Kidney epithelial cell (primary cell): ENCODE results near the gene MID1. TPM values are rescaled to one million over a fixed set of nuclear protein-coding genes. Genes with fewer than 3 reads are reported as not detected.
"Not testable (repeated sequence)": the region's sequence is repeated elsewhere in the genome, so short reads cannot be mapped to it uniquely, and the experiment has no call there.

ENCODE experiments used
- DNase-seq: peaks from one replicate; pipeline ENCODE4 v3.0.0-alpha.2; 2010; ENCODE audit warnings: low read depth
- H3K27me3 ChIP-seq: 2 replicates; pipeline ENCODE4 v1.6.0; 2011; ENCODE audit warnings: low read length; ENCODE audit not compliant: control insufficient read depth, insufficient read depth
- H3K36me3 ChIP-seq: 2 replicates; pipeline ENCODE4 v1.5.1; 2011; ENCODE audit warnings: low read length; ENCODE audit not compliant: control insufficient read depth, insufficient read depth
- H3K4me3 ChIP-seq: 2 replicates; pipeline ENCODE4 v1.5.1; 2011; ENCODE audit warnings: low read depth, mild to moderate bottlenecking, control low read depth, low read length
- CTCF ChIP-seq: IDR thresholded peaks from 2 replicates; pipeline ENCODE4 v1.5.1; 2011; ENCODE audit warnings: mild to moderate bottlenecking, moderate library complexity, low read length, control low read depth, inconsistent platforms; ENCODE audit not compliant: insufficient read depth, poor library complexity, severe bottlenecking
- total RNA-seq: library from RNA; depleted of rRNA; stranded (reverse); fragments of >200 nt; gene quantifications from 2 replicates; pipeline ENCODE4 v1.2.3, GENCODE V29; 2015

Gene MID1
- total RNA-seq, 1 donor from 2014 or later, result 13.5 TPM

- Histone ChIP-seq H3K36me3 (no peaks in the 10 kb centered on the region), H3K27me3 (no peaks in the 10 kb centered on the region), H3K4me3 (no peak overlapping the region)
- TF ChIP-seq CTCF, result no peak
- no peak for DNase-seq
These were observed 28.7 kb downstream of the MID1 start for GRCh38 chrX:10591363-10592335.

- H3K27me3 ChIP-seq, DNase-seq, H3K36me3 ChIP-seq: not testable (repeated sequence)
- peak overlapping the region; percentile 23 for H3K4me3 ChIP-seq
These were observed 30.6 kb downstream of the MID1 start for GRCh38 chrX:10589787-10590186.

- Histone ChIP-seq H3K27me3 (no peaks in the 10 kb centered on the region), H3K36me3 (no peaks in the 10 kb centered on the region), H3K4me3 (peak overlapping the region; percentile 23)
- TF ChIP-seq CTCF, result no peak
- DNase-seq, result no peak
These were observed 31.3 kb downstream of the MID1 start for GRCh38 chrX:10589098-10589497.

GRCh38 chrX:10584882-10585281 is 35.5 kb downstream of the MID1 start:
- not testable (repeated sequence) for H3K27me3 ChIP-seq, H3K36me3 ChIP-seq, H3K4me3 ChIP-seq, DNase-seq

GRCh38 chrX:10582945-10583344 is 37.4 kb downstream of the MID1 start:
- Histone ChIP-seq H3K27me3 (no peaks in the 10 kb centered on the region), H3K4me3 (no peak overlapping the region), H3K36me3 (no peaks in the 10 kb centered on the region)
- TF ChIP-seq CTCF, result no peak
- no peak for DNase-seq

GRCh38 chrX:10582215-10582733 is 38.1 kb downstream of the MID1 start:
- Histone ChIP-seq H3K4me3 (no peak overlapping the region), H3K36me3 (no peaks in the 10 kb centered on the region), H3K27me3 (no peaks in the 10 kb centered on the region)
- no peak for DNase-seq
- no peak for TF ChIP-seq CTCF
